Stimulated activated CD8-positive, alpha-beta memory T cell treated with anti-CD3 and anti-CD28 coated beads, Interleukin-2, amount 100 ng/mL, for 48 hours (primary cell): Measurements from ENCODE around the gene ARPC1A.
"Not testable (repeated sequence)": the region's sequence is repeated elsewhere in the genome, so short reads cannot be mapped to it uniquely, and the experiment has no call there.

Experiments
- DNase-seq, 2 donors: peaks; one replicate each; pipeline ENCODE4 v3.0.0-alpha.2; 2020; ENCODE audit warnings: low read depth in 2 of 2

ARPC1A gene

DNA sequence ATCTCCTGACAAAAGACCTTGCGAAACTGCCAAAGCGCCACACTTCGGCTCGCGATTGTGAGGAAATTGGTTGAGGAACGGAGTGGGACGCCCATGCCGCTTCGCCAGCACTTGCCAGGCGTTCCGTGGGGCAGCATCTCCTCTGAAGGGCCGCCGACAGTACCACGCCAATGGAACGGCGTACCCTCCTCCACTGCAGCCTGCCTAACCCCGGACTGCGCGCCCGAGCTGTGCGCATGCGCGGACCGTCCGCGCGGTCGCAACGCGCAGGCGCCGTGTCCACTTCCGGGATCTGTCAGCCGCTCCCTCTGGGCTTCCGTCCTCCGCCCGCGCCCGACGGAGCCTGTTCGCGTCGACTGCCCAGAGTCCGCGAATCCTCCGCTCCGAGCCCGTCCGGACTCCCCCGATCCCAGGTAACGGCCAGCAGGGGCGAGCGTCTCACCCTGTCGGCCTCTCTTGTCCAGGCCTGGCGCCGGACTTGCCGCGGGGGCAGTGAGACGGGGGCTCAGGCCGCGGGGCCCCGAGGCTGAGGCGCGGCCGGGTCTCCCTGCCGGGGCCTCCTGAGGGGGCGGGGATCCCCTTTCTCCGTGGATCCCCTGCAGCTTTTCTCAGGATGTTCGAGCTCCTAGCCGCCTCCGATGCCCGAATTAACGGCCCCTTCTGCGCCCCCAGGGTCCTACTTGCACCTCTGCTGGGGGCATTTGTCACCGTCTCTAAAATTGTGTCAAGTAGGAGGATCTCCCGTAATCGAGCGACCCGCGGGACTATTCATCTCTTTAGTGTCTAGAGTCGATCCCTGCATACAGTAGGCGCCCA is at the start of gene ARPC1A:
TSS of gene ARPC1A (plus strand) at position 307 of the 816 bp plus-strand sequence. CDS start 7,456 bp downstream, outside the sequence.
- peak; percentile 88 for DNase-seq

DNA sequence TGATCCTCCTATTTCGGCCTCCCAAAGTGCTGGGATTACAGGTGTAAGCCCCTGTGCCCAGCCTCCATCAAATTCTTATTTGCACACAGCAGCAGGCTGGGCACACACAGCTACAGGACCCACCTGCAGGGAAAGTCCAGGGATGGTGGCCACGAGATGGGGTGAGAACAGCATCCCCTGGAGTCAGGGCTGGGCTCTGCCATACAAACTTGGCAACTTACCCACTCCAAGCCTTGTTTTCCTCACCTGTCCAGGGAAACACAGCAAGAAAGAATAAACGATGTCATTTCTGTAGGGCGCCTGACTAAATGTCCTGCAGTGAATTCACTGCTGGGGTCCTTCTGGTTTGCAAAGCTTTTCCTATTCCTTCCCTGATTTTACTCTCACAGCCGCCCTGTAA is 47.5 kb upstream of the ARPC1A start:
- no peak for DNase-seq

DNA sequence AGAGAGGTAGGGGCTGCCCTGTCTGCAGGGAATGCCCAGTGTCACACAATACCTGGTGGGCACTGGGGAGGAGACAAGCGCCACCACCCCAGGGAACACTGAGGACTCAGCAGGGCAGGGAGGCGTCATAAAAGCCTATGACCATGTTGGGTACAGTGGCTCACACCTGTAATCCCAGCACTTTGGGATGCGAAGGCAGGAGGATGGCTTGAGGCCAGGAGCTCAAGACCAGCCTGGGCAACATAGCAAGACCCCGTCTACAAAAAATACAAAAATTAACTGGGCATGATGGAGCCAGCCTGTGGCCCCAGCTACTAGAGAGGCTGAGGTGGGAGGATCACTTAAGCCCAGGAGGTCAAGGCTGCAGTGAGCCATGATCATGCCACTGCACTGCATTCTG is 41.5 kb upstream of the ARPC1A start:
- DNase-seq: not testable (repeated sequence)

DNA sequence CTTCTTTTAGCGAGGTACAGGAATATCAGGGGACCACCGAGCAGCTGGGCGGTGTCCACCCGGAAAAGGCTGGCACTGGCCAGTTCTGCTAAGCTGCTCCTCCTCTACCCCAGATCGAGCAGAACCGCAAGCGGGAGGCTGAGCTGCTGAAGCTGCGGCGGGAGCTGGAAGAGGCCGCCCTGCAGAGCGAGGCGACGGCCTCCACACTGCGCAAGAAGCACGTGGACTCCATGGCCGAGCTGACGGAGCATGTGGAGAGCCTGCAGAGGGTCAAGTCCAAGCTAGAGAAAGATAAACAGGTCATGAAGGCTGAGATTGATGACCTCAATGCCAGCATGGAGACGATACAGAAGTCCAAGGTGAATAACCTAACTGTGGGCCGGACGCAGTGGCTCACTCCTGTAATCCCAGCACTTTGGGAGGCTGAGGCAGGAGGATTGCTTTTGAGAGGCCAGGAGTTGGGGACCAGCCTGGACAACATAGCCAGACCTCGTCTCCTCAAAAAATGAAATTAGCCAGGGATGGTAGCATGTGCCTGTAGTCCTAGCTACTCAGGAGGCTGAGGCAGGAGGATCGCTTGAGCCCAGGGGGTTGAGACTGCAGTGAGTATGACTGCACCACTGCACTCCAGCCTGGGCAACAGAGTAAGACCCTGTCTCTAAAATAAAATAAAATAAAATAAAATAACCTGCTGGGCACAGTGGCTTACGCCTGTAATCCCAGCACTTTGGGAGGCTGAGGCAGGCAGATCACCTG is 37.7 kb upstream of the ARPC1A start:
- DNase-seq: no peak

DNA sequence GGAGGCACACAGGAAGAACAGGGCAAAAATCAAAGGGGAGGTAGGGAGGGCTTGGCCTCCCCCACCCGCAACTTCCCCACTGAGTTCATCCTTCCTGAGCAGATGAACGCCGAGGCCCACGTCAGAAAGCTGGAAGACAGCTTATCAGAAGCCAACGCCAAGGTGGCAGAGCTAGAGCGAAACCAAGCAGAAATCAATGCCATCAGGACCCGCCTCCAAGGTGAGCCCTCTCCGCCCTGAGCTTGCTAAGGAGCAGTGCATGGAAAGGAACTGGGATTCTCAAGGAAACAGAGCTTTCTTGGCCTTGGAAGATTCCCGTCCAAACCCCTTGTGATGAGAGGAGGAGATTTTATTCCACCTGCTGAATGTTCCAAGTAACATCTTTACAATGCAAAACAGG is 36.5 kb upstream of the ARPC1A start:
- no peak for DNase-seq

DNA sequence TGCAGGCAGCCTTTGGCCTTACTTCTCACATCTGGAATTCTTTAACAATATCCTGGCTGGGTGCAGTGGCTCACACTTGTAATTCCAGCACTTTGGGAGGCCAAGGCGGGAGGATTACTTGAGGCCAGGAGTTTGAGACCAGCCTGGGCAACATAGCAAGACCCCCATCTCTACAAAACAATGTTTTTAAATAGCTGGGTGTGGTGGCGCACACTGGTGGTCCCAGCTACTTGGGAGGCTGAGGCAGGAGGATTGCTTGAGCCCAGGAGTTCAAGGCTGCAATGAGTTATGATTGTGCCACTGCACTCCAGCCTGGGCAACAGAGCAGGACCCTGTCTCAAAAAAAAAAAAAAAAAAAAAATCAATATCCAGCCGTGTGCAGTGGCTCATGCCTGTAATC is 35.5 kb upstream of the ARPC1A start:
- not testable (repeated sequence) for DNase-seq

DNA sequence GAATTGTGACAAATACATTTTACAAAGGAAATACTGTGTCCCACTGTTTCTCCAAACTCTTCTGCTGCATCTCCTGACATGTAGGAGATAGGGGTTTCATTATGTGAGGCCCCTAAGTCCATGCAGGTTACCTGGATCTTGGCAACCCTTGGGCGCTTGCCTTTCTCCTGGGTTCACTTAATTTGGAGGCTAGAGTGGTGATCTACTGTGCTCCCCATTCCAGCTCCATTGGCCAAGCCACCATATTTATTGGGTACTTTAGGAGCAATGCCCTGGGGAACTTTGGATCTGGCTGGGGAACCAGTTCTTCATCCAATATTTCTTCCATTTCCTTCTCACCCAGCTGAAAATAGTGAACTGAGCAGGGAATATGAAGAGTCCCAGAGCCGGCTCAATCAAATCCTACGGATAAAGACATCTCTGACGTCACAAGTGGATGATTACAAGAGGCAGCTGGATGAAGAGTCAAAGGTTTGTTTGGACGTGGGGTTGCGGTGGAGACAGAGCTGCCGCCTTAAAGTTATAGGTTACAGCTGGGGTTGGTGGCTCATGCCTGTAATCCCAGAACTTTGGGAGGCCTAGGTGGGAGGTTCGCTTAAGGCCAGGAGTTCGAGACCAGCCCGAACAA is 34.6 kb upstream of the ARPC1A start:
- no peak for DNase-seq

DNA sequence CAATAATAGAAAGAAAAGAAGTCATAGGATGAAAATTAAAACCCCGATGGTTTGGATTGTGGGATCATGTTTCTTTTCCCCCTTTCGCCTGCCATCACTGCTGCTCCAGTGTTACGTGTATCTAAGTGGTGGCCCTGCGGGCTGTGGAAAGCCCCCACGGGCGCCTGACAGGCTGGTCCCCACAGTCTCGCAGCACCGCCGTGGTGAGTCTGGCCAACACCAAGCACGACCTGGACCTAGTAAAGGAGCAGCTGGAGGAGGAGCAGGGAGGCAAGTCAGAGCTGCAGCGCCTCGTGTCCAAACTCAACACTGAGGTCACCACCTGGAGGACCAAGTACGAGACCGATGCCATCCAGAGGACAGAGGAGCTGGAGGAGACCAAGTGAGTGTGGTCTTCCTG is 33.6 kb upstream of the ARPC1A start:
- DNase-seq: no peak

DNA sequence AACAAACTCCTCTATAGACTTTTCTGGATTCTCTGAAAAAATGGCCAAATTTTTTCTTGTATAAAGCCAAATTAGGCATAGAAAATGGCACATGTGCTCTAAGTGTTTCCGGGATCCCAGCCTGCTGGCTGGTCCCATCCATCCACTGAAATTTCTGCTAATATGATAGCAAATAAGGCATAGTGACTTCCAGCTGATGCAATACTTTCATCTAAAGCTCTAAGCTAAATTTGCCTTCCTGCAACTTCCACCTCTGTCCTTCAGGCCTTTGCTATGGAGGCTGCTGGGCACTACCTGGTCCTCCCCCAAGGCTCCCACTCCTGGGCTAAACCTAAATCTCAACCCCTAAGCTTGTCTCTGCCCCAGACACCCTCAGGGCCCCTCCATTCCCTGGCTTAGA is 32.5 kb upstream of the ARPC1A start:
- no peak for DNase-seq

DNA sequence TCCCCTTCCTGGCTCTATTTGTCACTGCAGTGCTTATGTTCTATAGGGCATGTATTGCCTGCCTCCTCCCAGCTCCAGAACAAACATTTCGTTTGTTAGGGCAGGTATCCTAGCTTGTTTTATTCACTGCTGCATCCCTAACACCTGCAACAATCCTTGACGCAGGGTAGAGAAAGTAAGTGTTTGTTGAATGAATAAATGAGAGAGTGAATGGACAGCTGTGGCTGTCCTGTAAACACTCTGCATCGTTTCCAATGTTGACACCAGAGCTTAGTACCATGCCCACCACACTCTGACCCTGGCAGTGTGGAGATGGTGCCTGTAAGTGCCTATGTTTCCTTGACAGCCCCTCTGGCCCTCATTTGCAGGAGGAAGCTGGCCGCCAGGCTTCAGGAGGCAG is 32.0 kb upstream of the ARPC1A start:
- no peak for DNase-seq

DNA sequence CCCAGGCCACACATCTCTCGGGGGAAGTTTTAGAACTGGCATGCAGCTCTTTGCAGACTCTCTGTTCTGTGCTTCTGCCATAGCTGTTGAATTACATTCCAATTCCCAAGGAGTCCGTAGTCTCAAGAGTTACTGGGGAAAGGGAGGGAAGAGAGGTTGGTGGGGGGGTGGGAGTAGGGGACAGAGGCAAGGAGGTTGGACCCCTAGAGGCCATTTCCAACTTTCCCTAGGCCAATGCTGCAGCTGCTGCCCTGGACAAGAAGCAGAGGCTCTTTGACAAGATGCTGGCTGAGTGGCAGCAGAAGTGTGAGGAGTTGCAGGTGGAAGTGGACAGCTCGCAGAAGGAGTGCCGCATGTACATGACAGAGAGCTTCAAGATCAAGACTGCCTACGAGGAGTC is 29.2 kb upstream of the ARPC1A start:
- no peak for DNase-seq

DNA sequence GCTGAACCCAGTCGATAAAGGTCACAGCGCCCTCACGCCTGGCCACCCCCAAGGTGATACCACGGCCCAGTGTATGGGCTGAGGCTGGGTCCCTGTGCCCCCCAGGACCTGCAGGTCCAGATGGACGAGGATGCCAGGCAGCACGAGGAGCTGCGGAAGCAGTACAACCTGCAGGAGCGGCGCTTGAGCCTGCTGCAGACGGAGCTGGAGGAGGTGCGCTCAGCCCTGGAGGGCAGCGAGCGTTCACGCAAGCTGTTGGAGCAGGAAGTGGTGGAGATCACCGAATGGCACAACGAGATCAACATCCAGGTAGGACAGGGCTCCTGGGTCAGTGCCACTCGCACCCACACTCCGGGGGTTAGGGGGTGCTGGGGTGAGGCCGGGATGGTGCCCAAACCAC is 24.2 kb upstream of the ARPC1A start:
- DNase-seq: no peak

DNA sequence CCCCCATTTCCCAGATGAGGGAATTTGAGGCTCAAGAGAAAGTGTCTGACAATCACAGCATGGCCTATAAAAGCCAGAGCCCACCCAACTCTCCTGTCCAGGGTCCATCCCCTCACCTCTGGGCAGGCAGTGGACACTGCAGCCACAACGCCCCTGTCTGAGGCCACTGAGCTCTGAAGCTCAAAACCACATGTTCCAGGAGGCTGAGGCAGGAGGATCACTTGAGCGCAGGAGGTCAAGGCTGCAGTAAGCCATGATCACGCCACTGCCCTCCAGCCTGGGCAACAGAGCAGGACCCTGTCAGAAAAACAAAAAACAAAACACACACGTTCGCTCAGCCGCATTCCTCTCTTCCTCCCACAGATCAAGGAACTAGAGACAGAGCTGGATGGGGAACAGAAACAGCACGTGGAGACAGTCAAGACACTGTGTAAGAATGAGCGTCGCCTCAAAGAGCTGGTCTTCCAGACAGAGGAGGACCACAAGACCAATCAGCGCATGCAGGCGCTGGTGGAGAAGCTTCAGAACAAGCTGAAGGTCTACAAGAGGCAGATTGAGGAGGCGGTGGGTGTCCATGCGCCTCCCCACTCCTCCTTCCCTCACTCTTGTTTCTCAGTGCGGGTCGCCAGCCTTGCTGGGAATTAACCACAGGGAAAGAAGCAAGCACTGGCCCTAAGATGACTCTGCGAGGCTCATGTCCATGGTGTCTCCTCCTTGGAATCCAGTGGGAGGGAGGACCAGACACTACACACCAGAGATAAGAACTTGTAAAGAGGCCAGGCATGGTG is 20.0 kb upstream of the ARPC1A start:
- no peak for DNase-seq

DNA sequence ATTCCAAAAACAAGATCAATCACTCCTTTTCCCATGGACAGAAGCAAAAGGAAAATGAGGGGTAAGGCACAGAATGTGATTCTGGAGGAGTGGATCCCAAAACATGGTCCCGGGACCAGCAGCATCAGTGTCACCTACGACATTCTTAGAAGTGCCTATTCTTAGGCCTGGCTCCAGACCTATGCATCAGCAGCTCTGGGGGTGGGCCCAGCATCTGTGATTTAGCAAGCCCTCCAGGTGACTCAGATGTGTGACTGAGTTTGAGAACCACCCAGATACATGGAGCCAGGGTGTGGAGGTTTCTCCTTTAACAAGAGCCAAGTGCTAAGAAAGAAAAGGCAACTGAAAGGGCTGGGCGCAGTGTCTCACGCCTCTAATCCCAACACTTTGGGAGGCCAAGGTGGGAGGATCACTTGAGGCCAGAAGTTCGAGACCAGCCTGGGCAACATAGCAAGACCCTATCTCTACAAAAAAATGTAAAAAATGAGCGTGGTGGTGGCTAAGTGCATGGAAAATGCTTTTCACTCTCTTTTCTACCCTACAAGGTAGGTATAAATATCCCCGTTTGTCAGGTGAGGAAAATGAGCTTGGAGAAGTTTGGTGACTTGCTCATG is 17.1 kb upstream of the ARPC1A start:
- peak in 1 of 2 donors; percentile 9 for DNase-seq

DNA sequence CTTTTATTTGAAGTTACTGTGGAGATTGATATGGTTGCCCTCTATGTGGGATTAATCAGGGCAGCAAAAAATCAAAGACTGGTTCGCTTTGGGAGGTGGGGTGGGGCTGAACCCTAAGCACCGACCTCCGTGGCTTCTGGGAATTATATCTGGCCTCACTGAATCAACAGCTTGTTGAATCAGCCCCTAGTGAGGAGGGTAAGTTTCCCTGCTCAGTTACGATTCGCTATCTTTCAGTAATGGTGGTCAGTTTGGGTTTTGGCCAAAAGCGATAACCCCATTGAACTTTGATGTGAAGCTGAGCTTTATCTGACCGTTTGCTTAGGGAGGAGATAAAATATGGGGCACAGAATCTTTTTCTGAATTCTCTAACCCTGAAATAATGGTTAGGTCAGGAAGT is 16.6 kb upstream of the ARPC1A start:
- no peak for DNase-seq

DNA sequence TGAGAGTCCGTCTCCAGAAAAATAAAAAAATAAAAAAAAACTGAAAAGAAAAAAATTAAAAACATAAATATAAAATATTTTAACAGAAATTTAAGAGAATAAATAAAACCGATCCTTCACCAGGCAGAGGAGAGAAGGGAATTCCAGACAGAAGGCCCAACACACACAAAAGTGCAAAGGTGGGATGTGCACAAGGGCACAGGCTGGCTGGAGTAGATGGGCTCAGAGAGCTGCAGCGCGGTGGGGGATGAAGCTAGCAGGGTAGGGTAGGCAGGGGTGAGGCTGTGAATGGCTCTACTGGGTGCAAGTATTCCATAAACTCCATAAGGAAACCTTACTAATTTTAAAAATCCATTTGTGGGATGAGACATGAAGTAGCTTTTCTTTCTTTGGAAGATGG is 15.7 kb upstream of the ARPC1A start:
- no peak for DNase-seq

DNA sequence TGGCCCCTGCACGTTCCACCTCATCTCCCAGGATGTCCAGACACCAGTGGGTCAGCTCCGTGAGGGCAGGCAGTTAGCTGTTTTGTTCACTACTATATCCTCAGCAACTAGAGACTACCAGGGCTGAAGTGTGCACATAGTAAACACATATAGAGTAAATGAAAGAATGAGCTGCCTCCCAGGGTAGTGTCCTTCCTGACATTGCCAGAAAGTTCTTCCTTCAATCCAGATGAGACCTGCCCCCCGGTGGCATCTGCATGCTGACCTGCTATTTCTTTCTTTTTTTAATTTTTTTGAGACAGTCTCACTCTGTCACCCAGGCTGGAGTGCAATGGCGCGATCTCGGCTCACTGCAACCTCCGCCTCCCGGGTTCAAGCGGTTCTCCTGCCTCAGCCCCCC is 14.0 kb upstream of the ARPC1A start:
- no peak for DNase-seq

DNA sequence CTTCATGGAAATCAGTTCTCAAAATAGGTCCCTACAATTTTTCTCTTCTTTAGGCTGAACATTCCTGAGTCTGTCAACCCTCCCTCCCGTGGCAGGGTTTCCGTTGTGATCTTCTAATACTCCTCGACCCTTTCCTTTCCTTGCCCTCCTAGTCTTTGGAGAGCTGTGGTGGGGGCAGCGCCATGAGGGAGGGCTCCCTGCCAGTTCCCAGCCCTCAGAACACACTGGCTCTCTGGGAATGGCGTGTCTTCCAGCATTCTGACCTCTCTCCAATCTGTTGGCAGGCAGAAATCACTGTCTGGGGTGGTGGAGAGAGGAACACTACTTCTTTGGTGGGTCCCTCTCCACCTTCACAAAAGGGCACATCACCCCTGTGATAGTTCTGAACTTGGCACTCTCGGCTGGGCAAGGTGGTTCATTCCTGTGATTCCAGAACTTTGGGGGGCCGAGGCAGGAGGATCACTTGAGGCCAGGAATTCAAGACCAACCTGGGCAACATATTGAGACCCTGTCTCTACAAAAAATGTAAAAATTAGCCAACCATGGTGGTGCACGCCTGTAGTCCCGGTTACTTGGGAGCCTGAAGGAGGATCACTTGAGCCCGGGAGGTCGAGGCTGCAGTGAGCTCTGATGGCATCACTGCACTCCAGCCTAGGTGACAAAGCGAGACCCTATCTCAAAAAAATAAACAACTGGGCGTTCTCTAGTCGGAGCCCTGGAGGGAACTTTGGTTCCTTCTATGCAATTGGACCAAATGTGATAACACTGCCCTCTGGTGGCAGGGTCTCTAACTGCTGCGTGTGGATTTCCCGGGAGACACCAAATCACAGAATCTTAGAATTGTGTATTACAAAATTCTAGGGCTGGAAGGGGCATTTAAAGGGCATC is 13.1 kb upstream of the ARPC1A start:
- peak; percentile 57 to 60 for DNase-seq

DNA sequence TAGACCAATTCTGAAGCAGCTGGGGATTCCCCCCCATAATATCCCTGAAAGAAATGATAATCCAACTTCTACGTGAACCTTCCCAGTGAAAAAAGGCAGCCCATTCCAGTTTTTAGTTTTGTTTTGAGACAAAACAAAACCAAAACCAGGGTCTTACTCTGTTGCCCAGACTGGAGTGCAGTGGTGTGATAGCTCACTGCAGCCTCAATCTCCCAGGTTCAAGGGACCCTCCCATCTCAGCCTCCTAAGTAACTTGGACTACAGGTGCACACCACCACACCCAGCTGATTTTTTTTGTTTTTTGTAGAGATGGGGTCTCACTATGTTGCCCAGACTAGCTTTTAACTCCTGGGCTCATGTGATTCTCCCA is 12.5 kb upstream of the ARPC1A start:
- no peak for DNase-seq

DNA sequence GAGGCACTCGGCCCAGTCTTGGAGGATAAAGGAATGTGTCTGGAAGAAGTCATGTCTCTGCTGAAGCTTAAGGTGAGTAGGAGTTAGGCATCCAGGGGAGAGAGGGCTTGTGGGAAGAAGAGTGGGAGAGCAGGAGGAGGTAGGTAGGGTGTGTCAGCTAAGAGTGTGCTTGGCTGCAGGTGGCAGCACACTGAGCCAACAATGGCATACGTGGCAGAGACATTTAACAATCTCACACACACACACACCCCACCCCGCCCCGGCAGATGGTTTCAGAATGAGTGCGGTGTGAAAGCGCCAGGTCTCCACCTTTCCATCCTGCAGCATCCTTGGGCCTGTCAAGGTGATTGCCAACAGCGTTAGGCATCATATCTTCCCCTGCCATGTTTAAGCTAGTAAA is 11.2 kb upstream of the ARPC1A start:
- peak; percentile 13 to 20 for DNase-seq

DNA sequence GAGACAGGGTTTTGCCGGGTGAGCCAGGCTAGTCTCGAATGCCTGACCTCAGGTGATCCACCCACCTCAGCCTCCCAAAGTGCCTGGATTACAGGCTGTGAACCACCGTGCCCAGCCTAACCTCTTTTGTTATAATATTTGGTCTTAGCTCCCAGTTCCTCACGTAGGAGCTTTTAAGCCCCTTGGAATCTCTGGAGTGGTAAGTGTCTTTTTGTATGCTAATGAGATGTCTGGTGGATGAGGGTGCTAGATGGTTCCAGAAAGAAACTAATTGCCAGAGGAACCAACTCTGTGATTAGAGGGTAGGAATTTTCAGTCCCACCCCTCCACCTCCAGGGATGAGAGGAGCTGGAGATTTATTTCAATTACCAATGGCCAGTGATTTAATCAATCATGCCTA is 5.3 kb upstream of the ARPC1A start:
- DNase-seq: no peak
